Kidney epithelial cell (primary cell): ENCODE measurements around the gene DUSP14. TPM values are rescaled to one million over a fixed set of nuclear protein-coding genes. Genes with fewer than 3 reads are reported as not detected.
A peak's percentile ranks its signal among the peaks of the same experiment; 100 is the strongest.

Source experiments
- DNase-seq: peaks from one replicate; pipeline ENCODE4 v3.0.0-alpha.2; 2010; ENCODE audit warnings: low read depth
- H3K27me3 ChIP-seq: 2 replicates; pipeline ENCODE4 v1.6.0; 2011; ENCODE audit warnings: low read length; ENCODE audit not compliant: control insufficient read depth, insufficient read depth
- H3K36me3 ChIP-seq: 2 replicates; pipeline ENCODE4 v1.5.1; 2011; ENCODE audit warnings: low read length; ENCODE audit not compliant: control insufficient read depth, insufficient read depth
- H3K4me3 ChIP-seq: 2 replicates; pipeline ENCODE4 v1.5.1; 2011; ENCODE audit warnings: low read depth, mild to moderate bottlenecking, control low read depth, low read length
- CTCF ChIP-seq: IDR thresholded peaks from 2 replicates; pipeline ENCODE4 v1.5.1; 2011; ENCODE audit warnings: mild to moderate bottlenecking, moderate library complexity, low read length, control low read depth, inconsistent platforms; ENCODE audit not compliant: insufficient read depth, poor library complexity, severe bottlenecking
- total RNA-seq: library from RNA; depleted of rRNA; stranded (reverse); fragments of >200 nt; gene quantifications from 2 replicates; pipeline ENCODE4 v1.2.3, GENCODE V29; 2015

The DUSP14 gene
- total RNA-seq, 1 donor from 2014 or later = 45.5 TPM

- no peak for DNase-seq
- no peak for TF ChIP-seq CTCF
- H3K4me3 ChIP-seq = no peak overlapping the region
- no peaks in the 10 kb centered on the region for H3K27me3 ChIP-seq
- H3K36me3 ChIP-seq = peaks cover 1% of the 10 kb centered on the region
These were observed 9.3 kb upstream of the DUSP14 start for GRCh38 chr17:37480427-37480826.

GRCh38 chr17:37481001-37481665 lies 8.6 kb upstream of the DUSP14 start:
- TF ChIP-seq CTCF = no peak
- DNase-seq = no peak
- Histone ChIP-seq H3K27me3 (no peaks in the 10 kb centered on the region), H3K4me3 (no peak overlapping the region), H3K36me3 (peaks cover 1% of the 10 kb centered on the region)

- Histone ChIP-seq H3K27me3 (no peaks in the 10 kb centered on the region), H3K36me3 (no peaks in the 10 kb centered on the region), H3K4me3 (no peak overlapping the region)
- TF ChIP-seq CTCF = no peak
- no peak for DNase-seq
These were observed 6.2 kb upstream of the DUSP14 start for GRCh38 chr17:37483311-37484039.

- Histone ChIP-seq H3K27me3 (no peaks in the 10 kb centered on the region), H3K36me3 (no peaks in the 10 kb centered on the region), H3K4me3 (no peak overlapping the region)
- DNase-seq = no peak
- no peak for TF ChIP-seq CTCF
These were observed 3.6 kb upstream of the DUSP14 start for GRCh38 chr17:37485938-37486570.

- peak; percentile 88 for DNase-seq
- H3K27me3 ChIP-seq = no peaks in the 10 kb centered on the region
- no peak for TF ChIP-seq CTCF
- H3K36me3 ChIP-seq = no peaks in the 10 kb centered on the region
- no peak overlapping the region for H3K4me3 ChIP-seq
These were observed 1.6 kb upstream of the DUSP14 start for GRCh38 chr17:37488009-37488604.
